H1 (cell line): ENCODE measurements around the gene MTFP1. TPM values are rescaled to one million over a fixed set of nuclear protein-coding genes. Genes with fewer than 3 reads are reported as not detected.

Source experiments
- KDM1A ChIP-seq: fragments of 200-600, 300-600 bp; sonication (generic); IDR thresholded peaks from 2 replicates; pipeline ENCODE4 v1.7.1; 2016; ENCODE audit warnings: mild to moderate bottlenecking, low read length, borderline replicate concordance
- MAX ChIP-seq: IDR thresholded peaks from 2 replicates; pipeline ENCODE4 v1.6.1; 2012; ENCODE audit warnings: inconsistent platforms
- NANOG ChIP-seq: IDR thresholded peaks from 2 replicates; pipeline ENCODE4 v1.6.1; 2011; ENCODE audit warnings: low read length, low read depth, mild to moderate bottlenecking, inconsistent platforms; ENCODE audit not compliant: insufficient read depth, poor library complexity, severe bottlenecking
- SIN3A ChIP-seq, 2 experiments: IDR thresholded peaks in 1 of 2; conservative IDR thresholded peaks in 1 of 2; 2 replicates each; pipeline ENCODE4 v1.6.1; 2011 to 2012; ENCODE audit warnings: low read length in 2 of 2, improper control_type of control experiment in 1 of 2, low read depth in 1 of 2, mild to moderate bottlenecking in 1 of 2
- USF2 ChIP-seq: IDR thresholded peaks from 2 replicates; pipeline ENCODE4 v1.6.1; 2011; ENCODE audit warnings: low read length, improper control_type of control experiment
- polyA plus RNA-seq, 7 experiments: library from polyadenylated mRNA; depleted of rRNA in 3 of 7; stranded (reverse) in 5 of 7; unstranded in 2 of 7; fragments of >200 nt in 5 of 7; fragments of 200-250 nt in 2 of 7; gene quantifications; 1 replicate in 5 of 7; 2 replicates in 1 of 7; 4 replicates in 1 of 7; pipeline versions ENCODE4 v1.2.1 to v1.2.3, GENCODE V29; 2011 to 2013; ENCODE audit warnings: missing spikeins in 2 of 7, mixed read lengths in 2 of 7
- total RNA-seq: library from RNA; stranded (reverse); fragmentation: NEBNext Ultra II Directional; extraction: Animal tissue kit (Norgen Biotek cat#: 25700); gene quantifications from 2 replicates; pipeline ENCODE4 v1.2.1, GENCODE V29; 2021

MTFP1 gene
- total and polyA plus RNA-seq, 2 of the 8 experiments (the other 6 are each of a cell fraction or from before 2014, with no cell fraction given) = 59.8 to 98.8 TPM

GRCh38 chr22:30426388-30427353 lies 1.1 kb downstream of the MTFP1 start (continued):
- TF ChIP-seq KDM1A (peak; percentile 92; the same call in 1 of the 2 replicates), MAX (peak; percentile 73), USF2 (no peak), SIN3A (conservative IDR thresholded peaks at IDR 0.05 in 1 of 2, IDR thresholded peaks at IDR 0.05 in 1 of 2; ENCODE audit: low read depth in 1 of 2, low read length in 2 of 2) (0 out of 4 replicates have a peak, but pooled peaks have one; percentile 1 to 13), NANOG (no peak)
